HCT116 (cell line): ENCODE results near the gene DBP.

Experiments
- EZH2 ChIP-seq: fragments of 200-600 bp; sonication (generic); IDR thresholded peaks from 2 replicates; pipeline ENCODE4 v1.6.1; 2017; ENCODE audit warnings: antibody characterized with exemption, mixed run types
- EZH2phosphoT487 ChIP-seq: fragments of 200-600 bp; IDR thresholded peaks from 2 replicates; pipeline ENCODE4 v1.6.1; 2018; ENCODE audit warnings: antibody characterized with exemption, borderline replicate concordance
- MAX ChIP-seq: IDR thresholded peaks from 2 replicates; pipeline ENCODE4 v1.6.1; 2012
- POLR2A ChIP-seq: IDR thresholded peaks from 2 replicates; pipeline ENCODE4 v1.7.0; 2011; ENCODE audit warnings: borderline replicate concordance; ENCODE audit not compliant: insufficient read depth, insufficient read length; ENCODE audit errors: extremely low read depth

- TF ChIP-seq EZH2: no peak
- TF ChIP-seq EZH2phosphoT487: no peak
- TF ChIP-seq POLR2A: no peak
- TF ChIP-seq MAX: no peak
Measured at GRCh38 chr19:48668761-48669160, 31.6 kb upstream of the DBP start.
